HG02678 (cell line): ENCODE data around the gene BMAL1.
"Not testable (repeated sequence)": the region's sequence is repeated elsewhere in the genome, so short reads cannot be mapped to it uniquely, and the experiment has no call there.

Experiments
- ATAC-seq: cut with Tn5 transposase; IDR thresholded peaks from one replicate; pipeline ENCODE4 v1.9.1; 2021; ENCODE audit warnings: mild to moderate bottlenecking, moderate library complexity; ENCODE audit not compliant: unreplicated experiment

BMAL1 gene

DNA sequence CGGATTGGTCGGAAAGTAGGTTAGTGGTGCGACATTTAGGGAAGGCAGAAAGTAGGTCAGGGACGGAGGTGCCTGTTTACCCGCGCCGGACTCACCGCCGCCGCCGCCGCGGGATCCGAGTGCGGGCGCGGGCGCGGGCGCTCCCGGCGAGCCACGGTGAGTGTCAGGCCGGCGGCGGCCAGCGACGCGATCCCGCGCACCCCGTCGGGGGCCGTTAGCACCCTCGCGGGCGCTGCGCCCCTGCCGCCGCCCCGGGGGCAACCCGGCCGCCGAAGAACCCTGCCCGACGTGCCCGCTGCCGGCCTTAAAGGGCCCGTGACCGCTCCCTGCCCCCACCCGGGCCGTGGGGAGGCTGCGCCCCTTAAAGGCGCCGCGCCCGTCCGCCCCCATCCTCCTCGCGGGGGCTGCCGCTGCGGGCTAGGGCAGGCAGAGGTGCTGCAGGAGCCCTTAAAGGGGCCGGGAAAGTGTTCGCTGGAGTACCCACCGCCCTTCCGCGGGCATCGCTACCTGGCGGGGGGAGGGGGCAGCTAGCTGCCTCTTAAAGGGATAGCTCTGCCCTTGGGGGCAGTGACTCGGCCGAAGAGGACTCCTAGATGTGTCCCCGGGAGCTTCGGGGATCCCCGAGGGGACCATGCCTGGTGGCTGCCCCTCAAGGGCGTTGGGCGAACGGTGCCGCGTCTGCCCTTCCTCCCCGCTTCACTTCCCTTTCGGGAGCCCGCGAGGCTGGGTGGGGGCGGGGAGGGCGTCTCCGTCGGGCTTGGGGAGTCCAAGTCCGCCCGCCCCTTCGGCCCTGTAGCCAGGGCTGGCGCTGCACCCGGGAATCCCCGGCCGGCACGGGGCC is at the start of gene BMAL1:
TSS of gene BMAL1 (plus strand) at position 23 of the 841 bp plus-strand sequence. CDS start 76,519 bp downstream, outside the sequence.
- peak; percentile 22 for ATAC-seq

DNA sequence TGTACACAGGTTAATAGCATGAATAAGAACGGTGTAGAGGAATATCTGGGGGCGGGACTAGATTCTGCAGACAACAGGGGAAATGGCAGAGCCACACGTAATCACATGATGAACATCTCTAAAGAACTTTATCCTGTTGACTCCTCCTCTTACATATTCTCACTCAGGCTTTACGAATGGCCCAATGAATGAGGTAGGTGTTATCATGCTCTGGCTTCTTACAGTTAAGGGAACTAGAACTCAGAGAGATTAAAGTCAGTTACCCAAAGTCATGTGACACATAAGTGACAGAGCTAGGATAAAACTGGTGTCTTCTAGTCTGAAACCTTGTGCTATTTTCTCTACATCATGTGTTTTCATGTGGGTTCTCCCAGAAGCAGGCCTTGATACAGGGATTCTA is 49.0 kb upstream of the BMAL1 start:
- no peak for ATAC-seq

DNA sequence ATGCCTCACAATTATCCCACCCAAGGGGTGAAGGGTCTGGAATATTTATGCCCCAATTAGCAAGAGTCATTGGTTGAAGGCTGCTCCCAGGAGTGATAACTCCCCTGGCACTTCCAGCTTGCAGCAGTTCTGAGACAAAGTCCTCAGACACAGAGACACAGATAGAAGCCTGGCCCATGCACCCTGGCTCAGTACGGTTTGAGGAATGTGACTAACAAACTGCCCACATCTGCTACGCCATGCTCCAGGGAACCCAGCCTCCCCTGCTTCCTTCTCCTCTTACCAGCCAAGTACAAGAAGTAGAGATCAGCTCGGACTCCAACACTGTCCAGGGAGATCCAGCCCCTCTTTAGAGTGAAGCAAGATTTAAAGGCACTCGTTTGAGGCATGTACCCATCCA is 48.5 kb upstream of the BMAL1 start:
- ATAC-seq = no peak

DNA sequence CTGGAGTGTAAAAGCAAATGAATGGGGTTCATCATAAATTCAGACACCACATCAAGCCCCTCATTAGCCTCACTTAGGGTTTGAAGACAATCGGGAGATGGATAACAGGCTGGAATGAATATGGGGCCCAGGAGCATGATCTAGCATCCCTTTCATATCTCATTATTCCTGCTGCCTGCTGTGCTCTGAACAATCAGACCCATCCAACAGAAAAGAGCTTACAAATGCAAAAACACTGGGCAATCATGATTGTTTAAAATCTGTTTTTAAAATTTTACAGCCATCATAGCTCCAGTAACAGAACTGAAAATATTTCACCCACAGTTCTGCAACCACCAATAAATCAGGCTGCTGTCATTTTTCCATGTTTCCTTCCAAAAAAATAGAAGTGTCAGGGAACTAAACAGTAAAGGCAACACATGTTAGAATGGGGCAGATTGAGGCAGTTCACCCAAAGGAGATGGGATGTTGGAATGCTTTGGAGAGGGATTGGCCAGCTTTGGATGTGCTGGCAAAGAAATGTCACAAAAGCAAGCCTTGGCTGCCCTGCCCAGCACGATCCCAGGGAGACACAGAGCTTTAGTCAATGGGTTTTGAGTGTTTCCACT is 47.8 kb upstream of the BMAL1 start:
- no peak for ATAC-seq

DNA sequence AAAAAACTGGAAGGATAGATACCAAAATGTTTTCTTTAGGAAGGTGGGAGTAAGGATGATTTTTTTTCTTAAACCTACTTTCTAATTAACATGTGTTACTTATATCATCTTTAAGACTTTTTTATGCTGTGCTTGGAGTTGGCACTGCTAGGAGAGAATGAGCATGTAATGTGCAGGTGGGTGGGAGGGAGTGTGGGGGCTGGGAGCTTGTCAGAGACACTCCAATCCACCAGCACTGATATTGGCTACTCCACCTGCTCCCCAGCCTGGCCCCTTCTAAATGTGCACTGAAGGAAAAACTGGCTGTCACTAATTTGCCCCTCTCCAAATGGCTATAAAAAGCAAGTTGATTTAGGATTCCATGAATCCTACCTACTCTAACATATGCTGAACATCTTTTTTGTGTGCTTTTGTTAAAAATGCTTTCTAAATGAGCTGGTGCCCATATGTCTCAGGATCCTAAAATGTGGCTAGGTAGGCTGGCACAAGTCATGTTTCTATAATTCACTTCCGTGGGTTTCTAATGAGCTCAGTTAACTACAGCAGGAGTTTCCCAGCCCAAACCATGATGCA is 44.3 kb upstream of the BMAL1 start:
- no peak for ATAC-seq

DNA sequence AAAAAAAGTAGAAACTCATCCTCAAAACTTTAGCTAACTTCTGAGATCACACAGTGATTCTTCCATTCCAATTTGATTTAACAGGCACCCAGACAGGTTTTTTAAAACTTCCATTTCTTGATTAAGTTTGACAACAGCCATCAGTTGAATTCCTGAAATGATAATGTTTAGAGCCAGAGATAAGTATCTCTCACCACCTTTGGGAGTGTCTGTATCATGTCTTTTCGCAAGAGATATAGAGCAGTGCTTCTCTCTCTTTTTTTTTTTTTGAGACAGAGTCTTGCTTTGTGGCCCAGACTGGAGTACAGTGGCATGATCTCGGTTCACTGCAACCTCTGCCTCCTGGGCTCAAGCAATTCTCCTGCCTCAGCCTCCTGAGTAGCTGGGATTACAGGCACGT is 41.7 kb upstream of the BMAL1 start:
- no peak for ATAC-seq

DNA sequence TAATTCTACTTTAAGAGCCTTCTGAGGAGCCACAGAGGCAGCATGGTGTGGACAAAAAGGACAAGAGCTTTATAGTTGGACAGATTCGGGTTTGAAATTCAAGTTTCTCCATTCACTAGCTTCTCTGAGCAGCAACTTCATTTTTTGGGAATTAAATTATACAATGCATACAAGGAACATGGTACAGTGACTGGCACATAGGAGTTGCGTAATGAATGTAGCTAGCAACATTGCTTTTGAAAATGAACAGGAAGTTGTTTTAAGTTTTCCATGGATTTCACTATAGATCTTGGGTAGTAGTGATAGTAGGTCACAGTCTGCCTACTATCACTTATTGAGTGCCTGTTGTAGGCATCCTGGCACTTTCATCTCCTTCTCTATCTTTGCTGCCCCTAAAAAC is 41.0 kb upstream of the BMAL1 start:
- ATAC-seq = no peak

DNA sequence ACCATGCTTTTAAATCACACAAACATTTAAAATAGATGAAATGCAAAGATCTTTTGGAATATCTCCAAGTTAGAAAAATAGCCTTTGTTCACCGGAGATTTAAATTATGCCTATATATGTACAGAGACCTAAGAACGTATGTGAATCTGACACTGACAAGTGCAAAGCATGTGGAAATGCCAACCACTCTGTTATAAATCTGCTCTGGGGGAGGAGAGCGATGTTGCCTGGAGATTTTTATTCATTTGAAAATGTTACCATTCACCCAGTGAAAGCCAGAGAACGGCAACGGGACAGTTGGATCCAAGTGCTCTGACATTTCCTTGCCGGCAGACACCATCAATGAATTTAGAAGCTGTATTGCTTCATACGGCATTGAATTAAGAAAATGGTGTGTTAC is 39.8 kb upstream of the BMAL1 start:
- ATAC-seq = no peak

DNA sequence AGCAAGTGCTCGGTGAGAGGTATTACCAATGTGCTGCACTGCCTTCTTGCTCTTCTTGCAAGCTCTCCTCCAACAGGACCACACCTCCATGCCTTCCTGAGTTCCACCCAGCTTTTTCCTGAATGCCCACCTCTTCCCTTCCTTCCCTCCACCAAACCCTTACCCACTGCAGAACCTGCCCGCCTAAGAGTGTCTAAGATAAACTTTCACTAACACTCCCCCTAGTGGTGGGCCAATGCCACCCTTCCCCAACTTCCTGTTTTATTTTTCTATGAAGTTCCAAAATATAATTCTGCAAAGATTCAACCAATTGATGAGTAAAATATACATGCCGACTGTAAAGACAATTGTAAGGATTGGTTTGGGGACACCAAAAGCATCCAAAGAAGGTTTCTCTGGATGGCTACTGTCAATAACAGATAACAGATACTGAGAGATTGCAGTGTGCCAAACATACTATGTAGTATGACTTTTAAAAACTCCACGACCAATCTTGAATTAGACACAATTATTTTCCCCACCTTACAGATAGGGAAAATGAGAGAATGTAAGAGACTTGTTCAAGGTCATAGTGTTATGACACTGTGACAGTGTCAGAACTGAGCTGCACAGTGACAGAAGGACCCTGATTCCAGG is 38.6 kb upstream of the BMAL1 start:
- ATAC-seq = peak; percentile 66

DNA sequence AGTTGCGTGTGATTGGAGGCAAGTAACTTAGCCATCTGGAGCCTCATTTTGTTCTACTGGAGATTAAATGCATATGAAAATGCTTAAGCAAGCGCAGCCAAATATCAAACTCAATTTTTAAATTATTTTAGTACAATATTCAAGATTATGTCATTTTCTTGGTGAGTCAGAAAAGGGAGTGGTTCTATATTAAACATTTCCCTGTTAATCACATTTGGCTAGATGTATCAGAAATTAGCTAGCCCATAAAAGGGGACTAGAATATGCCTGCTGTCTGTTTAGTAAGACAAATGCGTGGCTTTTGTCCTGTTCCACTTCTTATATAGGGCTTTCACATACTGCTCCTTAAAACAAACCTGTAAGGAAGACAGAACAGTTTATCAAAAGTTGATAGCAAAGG is 35.0 kb upstream of the BMAL1 start:
- ATAC-seq = no peak

DNA sequence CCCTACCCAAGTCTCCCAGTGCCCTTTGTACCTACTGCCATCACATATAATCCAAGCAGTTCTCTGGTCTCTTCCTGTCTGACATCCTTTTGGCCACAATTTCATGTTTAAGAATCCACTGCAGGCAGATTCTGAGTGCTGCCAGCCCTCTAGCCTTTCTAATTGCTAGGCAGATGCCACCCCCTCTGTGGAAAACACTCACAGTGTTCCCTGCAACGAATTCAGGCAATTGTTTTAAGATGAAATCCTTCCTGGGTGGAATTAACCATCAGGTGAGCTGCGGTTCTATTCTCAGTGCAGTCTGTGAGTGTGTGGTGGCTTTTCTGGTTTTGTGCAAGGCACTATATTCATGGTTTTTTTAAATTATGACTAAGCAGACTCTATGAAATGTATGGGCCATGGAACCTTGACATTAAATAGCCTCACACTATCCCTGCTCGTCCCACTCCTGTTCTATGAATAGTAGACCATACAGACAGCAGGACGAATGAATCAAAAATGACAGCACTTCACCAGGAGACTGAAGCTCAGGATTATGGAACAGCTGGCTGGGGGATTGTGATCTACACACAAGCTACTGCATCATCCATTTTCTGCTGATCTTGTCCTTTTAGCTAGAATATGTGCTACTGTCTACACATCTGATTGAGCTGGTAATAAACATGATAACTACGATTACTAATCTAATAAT is 29.8 kb upstream of the BMAL1 start:
- no peak for ATAC-seq

DNA sequence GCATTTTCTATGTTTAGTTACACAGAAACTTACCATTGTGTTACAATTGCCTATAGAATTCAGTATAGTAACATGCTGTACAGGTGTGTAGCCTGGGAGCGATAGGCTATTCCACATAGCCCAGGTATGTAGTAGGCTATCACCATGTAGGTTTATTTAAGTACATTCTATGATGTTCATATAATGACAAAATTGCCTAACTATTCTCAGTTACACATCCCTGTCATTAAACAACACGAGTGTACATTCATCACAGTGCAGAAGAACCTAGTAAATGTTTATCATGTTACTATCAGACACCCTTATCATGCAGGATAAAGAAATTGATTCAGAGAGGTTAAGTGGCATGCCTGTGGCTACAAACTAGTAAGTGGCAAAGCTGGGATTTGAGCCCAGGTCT is 28.4 kb upstream of the BMAL1 start:
- no peak for ATAC-seq

DNA sequence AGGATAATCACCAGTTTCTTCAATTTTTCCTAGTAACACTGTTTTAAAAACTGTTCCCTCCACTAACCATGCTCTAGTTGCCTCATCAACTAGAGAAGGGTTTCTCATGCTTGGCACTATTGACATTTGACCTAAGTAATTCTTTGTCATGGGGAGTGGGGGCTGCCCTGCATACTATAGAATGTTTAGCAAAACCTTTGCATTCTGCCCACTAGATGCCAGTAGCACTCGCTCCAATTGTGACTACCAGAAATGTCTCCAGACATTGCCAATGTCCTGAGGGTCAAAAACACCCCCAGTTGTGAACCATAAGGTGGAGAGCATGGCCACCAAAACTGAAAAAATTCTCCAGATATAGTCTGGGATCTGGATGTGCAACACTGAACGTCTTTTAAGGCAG is 27.6 kb upstream of the BMAL1 start:
- no peak for ATAC-seq

DNA sequence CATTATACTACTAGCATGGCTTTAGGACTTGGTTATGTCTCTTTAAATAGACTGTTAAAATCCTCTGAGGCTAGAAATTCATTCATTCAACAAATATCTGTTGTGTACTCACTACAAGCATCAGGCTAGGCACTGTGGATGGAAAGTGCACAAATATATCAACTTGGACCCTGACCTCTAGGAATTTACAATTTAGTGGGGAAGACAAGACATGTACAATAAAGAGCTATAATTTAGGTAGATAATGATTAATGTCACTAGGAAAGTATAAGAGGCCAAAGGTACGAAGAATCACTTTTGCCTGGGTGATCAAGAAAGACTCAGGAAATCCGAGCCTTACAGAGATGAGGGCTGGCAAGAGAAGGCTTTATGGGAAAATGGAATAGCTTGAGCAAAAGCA is 25.6 kb upstream of the BMAL1 start:
- ATAC-seq = no peak

DNA sequence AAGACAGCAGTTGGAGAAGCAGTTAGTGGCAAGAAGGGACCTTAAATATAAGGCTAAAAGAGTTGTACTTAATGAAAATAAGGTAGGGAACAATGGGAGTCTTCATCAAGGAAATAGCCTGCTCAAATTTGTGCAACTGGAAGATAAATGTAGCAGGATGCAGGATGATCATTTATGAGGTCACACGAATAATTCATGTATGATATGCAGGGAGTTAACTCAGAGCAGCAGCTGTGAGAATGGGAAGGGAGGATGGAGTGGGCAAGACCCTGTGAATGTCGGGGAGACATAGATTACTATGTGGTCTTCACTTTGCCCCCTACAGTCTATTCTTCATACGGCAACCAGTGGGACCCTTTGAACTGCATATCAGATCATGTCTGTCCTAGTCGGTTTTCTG is 25.2 kb upstream of the BMAL1 start:
- ATAC-seq = no peak

DNA sequence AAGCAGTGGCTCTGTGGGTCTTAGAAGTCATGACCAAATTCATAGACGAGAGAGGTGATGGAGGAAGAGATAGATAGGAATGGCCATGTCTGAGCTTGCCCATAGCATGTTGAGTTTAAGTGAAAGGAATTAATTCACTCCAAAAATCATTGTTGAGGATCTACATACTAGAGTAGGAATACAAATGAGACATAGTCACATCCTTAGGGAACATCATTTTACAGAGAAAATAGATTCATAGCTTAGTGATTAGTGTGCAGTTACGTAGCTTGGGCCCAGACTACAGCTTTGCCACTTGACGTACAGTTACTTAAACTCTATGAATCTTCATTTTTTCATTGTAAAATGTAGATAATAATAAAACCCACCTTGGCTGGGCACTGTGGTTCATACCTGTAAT is 21.4 kb upstream of the BMAL1 start:
- no peak for ATAC-seq

DNA sequence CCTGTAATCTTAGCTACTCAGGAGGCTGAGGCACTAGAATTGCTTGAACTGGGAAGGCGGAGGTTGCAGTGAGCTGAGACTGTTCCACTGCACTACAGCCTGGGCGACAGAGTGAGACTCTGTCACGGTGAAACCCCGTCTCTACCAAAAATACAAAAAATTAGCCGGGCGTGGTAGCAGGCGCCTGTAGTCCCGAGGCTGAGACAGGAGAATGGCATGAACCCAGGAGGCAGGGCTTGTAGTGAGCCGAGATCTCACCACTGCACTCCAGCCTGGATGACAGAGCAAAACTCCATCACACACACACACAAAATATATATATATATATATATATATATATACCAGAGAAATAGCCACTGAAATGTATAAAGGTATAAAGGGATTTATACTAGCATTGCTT is 19.5 kb upstream of the BMAL1 start:
- not testable (repeated sequence) for ATAC-seq

DNA sequence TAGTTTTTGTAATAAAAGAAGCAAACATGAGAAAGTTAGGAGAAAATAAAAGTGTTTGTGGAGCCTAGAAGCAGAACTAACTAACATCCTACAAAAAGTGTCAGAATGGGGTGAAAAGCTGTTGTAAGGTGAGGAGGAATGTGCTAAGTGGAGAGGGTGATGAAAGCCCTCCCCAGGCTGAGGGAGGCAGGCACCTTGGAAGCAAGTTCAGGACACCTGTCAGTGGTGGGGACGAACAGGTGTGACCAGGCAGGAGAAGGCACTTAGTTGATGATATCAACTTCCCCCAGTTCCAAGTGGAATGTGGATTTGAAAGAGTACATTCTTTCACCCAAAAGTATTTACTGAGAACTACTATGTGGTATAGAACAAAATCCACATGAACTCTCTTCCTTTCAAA is 18.7 kb upstream of the BMAL1 start:
- no peak for ATAC-seq

DNA sequence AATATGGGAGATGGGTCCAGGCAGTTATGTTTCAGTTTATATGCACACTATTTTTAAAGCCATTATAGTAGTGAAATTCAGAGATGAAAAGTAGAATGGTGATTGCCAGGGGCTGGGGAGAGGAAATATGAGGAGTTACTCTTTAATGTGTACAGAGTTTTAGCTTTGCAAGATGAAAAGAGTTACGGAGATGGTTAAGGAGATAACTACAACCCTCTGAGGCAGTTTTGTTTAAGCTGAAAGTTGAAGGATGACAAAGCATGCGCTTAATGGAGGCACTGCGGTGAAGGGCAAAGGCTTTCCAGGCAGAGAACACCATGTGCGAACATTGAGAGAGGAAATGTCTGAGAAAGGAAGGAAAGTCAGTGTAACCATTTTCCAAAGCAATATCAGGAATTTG is 18.2 kb upstream of the BMAL1 start:
- no peak for ATAC-seq

DNA sequence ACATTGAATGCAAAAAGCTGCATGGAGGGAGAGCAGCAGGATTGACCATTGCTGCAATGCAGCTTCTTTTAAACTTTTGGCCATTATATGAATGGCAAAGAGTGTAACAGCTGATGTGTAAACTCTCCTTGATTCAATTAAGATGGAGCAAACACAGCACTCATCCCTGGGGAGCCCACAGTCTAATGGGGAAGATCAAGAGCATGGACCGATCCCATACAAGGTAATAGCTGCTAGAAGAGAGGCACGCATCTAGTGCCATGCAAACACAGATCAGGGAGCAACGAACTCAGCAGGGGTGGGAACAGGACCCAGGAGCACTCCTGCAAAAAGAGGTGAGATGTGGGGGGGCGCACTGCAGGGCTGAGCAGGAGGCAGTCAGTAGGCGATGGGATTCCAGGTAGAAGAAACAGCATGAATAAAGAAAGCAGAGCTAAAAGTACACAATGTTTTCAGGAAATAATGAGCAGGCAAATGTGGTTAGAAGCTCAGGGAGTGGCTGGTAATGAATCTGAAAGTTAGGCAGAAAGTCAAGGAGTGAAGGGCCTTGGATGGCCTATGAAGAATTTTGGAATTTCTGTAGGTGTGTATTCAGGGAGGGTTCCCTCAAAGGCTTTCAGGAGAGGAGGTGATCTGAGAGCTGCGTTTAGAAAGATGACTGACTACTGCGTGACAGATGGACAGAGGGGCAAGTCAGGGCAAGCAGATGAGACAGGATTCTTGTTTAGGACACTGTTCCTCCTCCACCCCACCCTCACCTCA is 17.2 kb upstream of the BMAL1 start:
- ATAC-seq = no peak
